ENCODE measurements around the gene NELFE.

NELFE gene

GRCh38 chr6:31945154-31945506 is 13.6 kb downstream of the NELFE start:
- no peak for TF ChIP-seq SIN3A (IDR thresholded peaks at IDR 0.05; ENCODE audit: borderline replicate concordance, insufficient read depth, low read length)
- TF ChIP-seq REST (IDR thresholded peaks at IDR 0.05; ENCODE audit: insufficient read depth in 1 of 2, low read depth in 2 of 2, low read length in 2 of 2), result no peak
- no peak for TF ChIP-seq POLR2AphosphoS5 (IDR thresholded peaks at IDR 0.05; ENCODE audit: low read depth, low read length)
- TF ChIP-seq TAF1 (IDR thresholded peaks at IDR 0.05; ENCODE audit: borderline replicate concordance, insufficient read depth, low read length), result no peak
- TF ChIP-seq FOXP2 (optimal IDR thresholded peaks at IDR 0.05; ENCODE audit: borderline replicate concordance, extremely low read depth, extremely low read length, insufficient read depth), result no peak

GRCh38 chr6:31943742-31944141 is 15.0 kb downstream of the NELFE start:
- TF ChIP-seq TAF1 (IDR thresholded peaks at IDR 0.05; ENCODE audit: borderline replicate concordance, insufficient read depth, low read length), result no peak
- no peak for TF ChIP-seq FOXP2 (optimal IDR thresholded peaks at IDR 0.05; ENCODE audit: borderline replicate concordance, extremely low read depth, extremely low read length, insufficient read depth)
- TF ChIP-seq POLR2AphosphoS5 (IDR thresholded peaks at IDR 0.05; ENCODE audit: low read depth, low read length), result no peak
- no peak for TF ChIP-seq REST (IDR thresholded peaks at IDR 0.05; ENCODE audit: insufficient read depth in 1 of 2, low read depth in 2 of 2, low read length in 2 of 2)
- no peak for TF ChIP-seq SIN3A (IDR thresholded peaks at IDR 0.05; ENCODE audit: borderline replicate concordance, insufficient read depth, low read length)

GRCh38 chr6:31940256-31940664 is 18.5 kb downstream of the NELFE start:
- TF ChIP-seq REST (IDR thresholded peaks at IDR 0.05; ENCODE audit: insufficient read depth in 1 of 2, low read depth in 2 of 2, low read length in 2 of 2) (no peak), TAF1 (IDR thresholded peaks at IDR 0.05; ENCODE audit: borderline replicate concordance, insufficient read depth, low read length) (no peak), SIN3A (IDR thresholded peaks at IDR 0.05; ENCODE audit: borderline replicate concordance, insufficient read depth, low read length) (no peak), POLR2AphosphoS5 (IDR thresholded peaks at IDR 0.05; ENCODE audit: low read depth, low read length) (no peak), FOXP2 (optimal IDR thresholded peaks at IDR 0.05; ENCODE audit: borderline replicate concordance, extremely low read depth, extremely low read length, insufficient read depth) (no peak)

- no peak for TF ChIP-seq SIN3A (IDR thresholded peaks at IDR 0.05; ENCODE audit: borderline replicate concordance, insufficient read depth, low read length)
- TF ChIP-seq REST (IDR thresholded peaks at IDR 0.05; ENCODE audit: insufficient read depth in 1 of 2, low read depth in 2 of 2, low read length in 2 of 2), result no peak
- no peak for TF ChIP-seq FOXP2 (optimal IDR thresholded peaks at IDR 0.05; ENCODE audit: borderline replicate concordance, extremely low read depth, extremely low read length, insufficient read depth)
- no peak for TF ChIP-seq TAF1 (IDR thresholded peaks at IDR 0.05; ENCODE audit: borderline replicate concordance, insufficient read depth, low read length)
- TF ChIP-seq POLR2AphosphoS5 (IDR thresholded peaks at IDR 0.05; ENCODE audit: low read depth, low read length), result no peak
These were observed 22.9 kb downstream of the NELFE start for GRCh38 chr6:31935823-31936222.

- TF ChIP-seq REST (IDR thresholded peaks at IDR 0.05; ENCODE audit: insufficient read depth in 1 of 2, low read depth in 2 of 2, low read length in 2 of 2) (no peak), FOXP2 (optimal IDR thresholded peaks at IDR 0.05; ENCODE audit: borderline replicate concordance, extremely low read depth, extremely low read length, insufficient read depth) (no peak), SIN3A (IDR thresholded peaks at IDR 0.05; ENCODE audit: borderline replicate concordance, insufficient read depth, low read length) (no peak), POLR2AphosphoS5 (IDR thresholded peaks at IDR 0.05; ENCODE audit: low read depth, low read length) (no peak), TAF1 (IDR thresholded peaks at IDR 0.05; ENCODE audit: borderline replicate concordance, insufficient read depth, low read length) (no peak)
These were observed 23.8 kb downstream of the NELFE start for GRCh38 chr6:31935021-31935420.
